Activated CD4-positive, alpha-beta T cell treated with anti-CD3 and anti-CD28 coated beads, Interleukin-2, amount 10 ng/mL, durations not matched to agents 7 days and 5 days (primary cell): ENCODE results near the gene SARNP. TPM values are rescaled to one million over a fixed set of nuclear protein-coding genes. Genes with fewer than 3 reads are reported as not detected.
"Not testable (repeated sequence)": the region's sequence is repeated elsewhere in the genome, so short reads cannot be mapped to it uniquely, and the experiment has no call there.

Experiments used
- CTCF ChIA-PET: fragments of 350-600 bp; sonication (Branson Sonifier 250); formaldehyde crosslinking; loops from one replicate; lab custom pipeline; 2021; ENCODE audit warnings: antibody characterized with exemption; lab: Charles Lee
- POLR2A ChIA-PET: fragments of 350-600 bp; sonication (Branson Sonifier 250); formaldehyde crosslinking; loops from one replicate; lab custom pipeline; 2021; ENCODE audit warnings: antibody characterized with exemption; lab: Charles Lee
- DNase-seq: peaks from one replicate; pipeline ENCODE4 v3.0.0-alpha.2; 2020
- H3K27ac Mint-ChIP-seq: one replicate; pipeline ENCODE4 v1.8.0; 2021; ENCODE audit warnings: mild to moderate bottlenecking, moderate library complexity, mixed read lengths
- H3K27me3 Mint-ChIP-seq: one replicate; pipeline ENCODE4 v1.8.0; 2021; ENCODE audit warnings: mixed read lengths
- H3K36me3 Mint-ChIP-seq: one replicate; pipeline ENCODE4 v1.8.0; 2021; ENCODE audit warnings: low read depth, mixed read lengths
- H3K4me1 Mint-ChIP-seq: one replicate; pipeline ENCODE4 v1.8.0; 2021; ENCODE audit warnings: mixed read lengths
- H3K4me3 Mint-ChIP-seq: one replicate; pipeline ENCODE4 v1.8.0; 2021; ENCODE audit warnings: mild to moderate bottlenecking, moderate library complexity, mixed read lengths
- H3K9me3 Mint-ChIP-seq: one replicate; pipeline ENCODE4 v1.8.0; 2021; ENCODE audit warnings: mixed read lengths
- total RNA-seq, 2 experiments: library from RNA; stranded (reverse); gene quantifications; one replicate each; pipeline ENCODE4 v1.2.3, GENCODE V29; 2021

SARNP gene, protein sequence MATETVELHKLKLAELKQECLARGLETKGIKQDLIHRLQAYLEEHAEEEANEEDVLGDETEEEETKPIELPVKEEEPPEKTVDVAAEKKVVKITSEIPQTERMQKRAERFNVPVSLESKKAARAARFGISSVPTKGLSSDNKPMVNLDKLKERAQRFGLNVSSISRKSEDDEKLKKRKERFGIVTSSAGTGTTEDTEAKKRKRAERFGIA
- 100 to 1,000 TPM in 1 of 2 experiments, 10 to 100 TPM in 1; 87.5 to 102 TPM for total RNA-seq

GRCh38 chr12:55817345-55818139 lies at the start of gene SARNP, which contains the start of gene ORMDL2:
Gene SARNP (minus strand): TSS chr12:55817724. CDS start chr12:55817701, 23 bp downstream.
Gene ORMDL2 (plus strand): TSS chr12:55818041. CDS start chr12:55819000, 959 bp downstream.
- H3K36me3 Mint-ChIP-seq, result peaks cover 44% of the 10 kb centered on the region
- DNase-seq, result peak; percentile 99
- H3K27me3 Mint-ChIP-seq, result no peaks in the 10 kb centered on the region
- ChIA-PET POLR2A (interaction anchor here (0.6 to 1.5 kb wide), 10 partner anchors 8 to 499 kb away, joined by 3 to 27 read pairs (median 3); partner anchors contain the start of genes CNPY2 and DNAJC14), CTCF (interaction anchor here (0.7 to 1.7 kb wide), 19 partner anchors 9 to 309 kb away, joined by 3 to 10 read pairs (median 3); partner anchors contain the start of gene DNAJC14)
- H3K27ac Mint-ChIP-seq, result no peak within 1 kb of the TSS
- H3K4me3 Mint-ChIP-seq, result no peak within 1 kb of the TSS
- no peaks in the 10 kb centered on the region for H3K9me3 Mint-ChIP-seq
- peaks cover 44% of the 10 kb centered on the region for H3K4me1 Mint-ChIP-seq

DNA sequence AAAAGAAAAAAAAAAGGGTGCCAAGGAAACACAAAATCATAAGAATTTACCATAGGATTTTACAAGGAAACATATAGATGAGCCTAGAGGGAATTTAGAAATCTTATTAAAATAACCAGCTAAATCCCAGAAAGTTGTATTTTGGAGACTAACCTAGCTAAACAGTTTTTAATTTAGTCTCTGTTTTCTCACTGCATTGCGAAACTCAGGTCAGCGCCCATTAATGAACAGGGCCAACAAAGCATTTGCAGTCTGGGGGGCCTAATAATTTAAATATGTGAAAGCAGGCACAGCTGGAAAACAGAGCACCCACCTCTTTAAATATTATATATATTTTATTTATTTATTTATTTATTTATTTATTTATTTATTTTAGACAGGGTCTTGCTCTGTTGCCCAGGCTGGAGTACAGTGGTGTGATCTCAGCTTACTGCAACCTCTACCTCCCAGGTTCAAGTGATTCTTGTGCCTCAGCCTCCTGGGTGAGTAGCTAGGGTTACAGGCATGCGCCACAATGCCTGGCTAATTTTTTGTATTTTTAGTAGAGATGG lies 49.0 kb upstream of the SARNP start:
- H3K4me3 Mint-ChIP-seq, DNase-seq, H3K9me3 Mint-ChIP-seq, H3K27me3 Mint-ChIP-seq, H3K27ac Mint-ChIP-seq, H3K36me3 Mint-ChIP-seq, H3K4me1 Mint-ChIP-seq: not testable (repeated sequence)
- CTCF ChIA-PET, result interaction anchor here (0.7 kb wide), 1 partner anchor 444 kb away, joined by 3 read pairs; no protein-coding TSS in a partner anchor
- POLR2A ChIA-PET, result interaction anchor here (0.6 kb wide), 1 partner anchor 1322 kb away, joined by 13 read pairs; no protein-coding TSS in a partner anchor

- H3K36me3 Mint-ChIP-seq, result no peaks in the 10 kb centered on the region
- no peaks in the 10 kb centered on the region for H3K4me1 Mint-ChIP-seq
- ChIA-PET POLR2A (no interaction called here), CTCF (interaction anchor here (1.1 kb wide), 1 partner anchor 21 kb away, joined by 5 read pairs; no protein-coding TSS in a partner anchor)
- no peak overlapping the region for H3K27ac Mint-ChIP-seq
- no peaks in the 10 kb centered on the region for H3K27me3 Mint-ChIP-seq
- H3K4me3 Mint-ChIP-seq, result no peak overlapping the region
- no peak for DNase-seq
- H3K9me3 Mint-ChIP-seq, result peaks cover 3% of the 10 kb centered on the region
Measured at GRCh38 chr12:55865327-55865726, 47.8 kb upstream of the SARNP start.

- H3K4me3 Mint-ChIP-seq, H3K27me3 Mint-ChIP-seq, H3K36me3 Mint-ChIP-seq, DNase-seq, H3K9me3 Mint-ChIP-seq, POLR2A ChIA-PET, H3K4me1 Mint-ChIP-seq, H3K27ac Mint-ChIP-seq: not testable (repeated sequence)
- CTCF ChIA-PET, result interaction anchor here (0.6 to 1.5 kb wide), 4 partner anchors 9 to 241 kb away, joined by 3 to 4 read pairs (median 3); no protein-coding TSS in a partner anchor
Measured at GRCh38 chr12:55862931-55863330, 45.4 kb upstream of the SARNP start.

DNA sequence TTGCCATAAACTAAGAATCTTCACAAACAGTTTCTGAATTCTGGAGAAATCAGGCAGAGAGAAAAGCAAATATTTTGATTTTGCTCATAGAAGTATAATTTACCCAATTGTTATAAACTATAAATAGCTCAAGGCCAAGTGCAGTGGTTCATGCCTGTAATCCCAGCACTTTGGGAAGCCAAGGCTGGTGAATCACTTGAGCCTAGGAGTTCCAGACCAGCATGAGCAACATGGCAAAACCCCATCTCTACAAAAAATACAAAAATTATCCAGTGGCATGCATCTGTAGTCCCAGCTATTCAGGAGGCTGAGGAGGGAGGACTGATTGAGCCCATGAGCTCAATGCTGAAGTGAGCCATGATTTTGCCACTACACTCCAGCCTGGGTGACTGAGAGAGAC lies 44.8 kb upstream of the SARNP start:
- CTCF ChIA-PET, result interaction anchor here (0.6 to 1.5 kb wide), 3 partner anchors 10 to 242 kb away, joined by 3 to 4 read pairs (median 3); no protein-coding TSS in a partner anchor
- POLR2A ChIA-PET, result no interaction called here
- Mint-ChIP-seq H3K27me3 (peaks cover 2% of the 10 kb centered on the region), H3K36me3 (no peaks in the 10 kb centered on the region), H3K9me3 (peaks cover 3% of the 10 kb centered on the region), H3K4me1 (no peaks in the 10 kb centered on the region), H3K4me3 (no peak overlapping the region), H3K27ac (no peak overlapping the region)
- DNase-seq, result no peak

- Mint-ChIP-seq H3K27me3 (peaks cover 2% of the 10 kb centered on the region), H3K9me3 (peaks cover 3% of the 10 kb centered on the region), H3K4me3 (no peak overlapping the region), H3K27ac (no peak overlapping the region), H3K4me1 (no peaks in the 10 kb centered on the region), H3K36me3 (no peaks in the 10 kb centered on the region)
- ChIA-PET POLR2A (no interaction called here), CTCF (interaction anchor here (1.5 kb wide), 1 partner anchor 10 kb away, joined by 3 read pairs; no protein-coding TSS in a partner anchor)
- DNase-seq, result no peak
Measured at GRCh38 chr12:55861871-55862270, 44.3 kb upstream of the SARNP start.

DNA sequence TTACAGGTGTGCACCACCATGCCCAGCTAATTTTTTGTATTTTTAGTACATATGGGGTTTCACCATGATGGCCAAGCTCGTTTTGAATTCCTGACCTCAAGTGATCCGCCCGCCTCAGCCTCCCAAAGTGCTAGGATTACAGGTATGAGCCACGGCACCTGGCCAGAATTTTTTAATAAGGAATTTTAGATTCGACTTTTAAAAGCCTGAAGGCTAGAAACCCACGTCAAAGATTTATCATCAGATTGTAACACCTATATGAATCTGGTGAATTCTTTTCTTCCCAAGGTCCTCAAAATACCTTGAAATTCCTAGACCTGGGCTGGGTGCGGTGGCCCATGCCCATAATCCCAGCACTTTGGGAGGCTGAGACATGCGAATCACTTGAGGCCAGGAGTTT lies 43.9 kb upstream of the SARNP start:
- Mint-ChIP-seq H3K4me3 (no peak overlapping the region), H3K4me1 (no peaks in the 10 kb centered on the region), H3K36me3 (no peaks in the 10 kb centered on the region), H3K27me3 (peaks cover 2% of the 10 kb centered on the region), H3K27ac (no peak overlapping the region), H3K9me3 (peaks cover 3% of the 10 kb centered on the region)
- ChIA-PET POLR2A (no interaction called here), CTCF (no interaction called here)
- DNase-seq, result no peak

- no peaks in the 10 kb centered on the region for H3K36me3 Mint-ChIP-seq
- no peak overlapping the region for H3K27ac Mint-ChIP-seq
- peaks cover 16% of the 10 kb centered on the region for H3K27me3 Mint-ChIP-seq
- no peak for DNase-seq
- ChIA-PET CTCF (interaction anchor here (1.1 kb wide), 1 partner anchor 64 kb away, joined by 3 read pairs; no protein-coding TSS in a partner anchor), POLR2A (no interaction called here)
- H3K4me3 Mint-ChIP-seq, result no peak overlapping the region
- H3K4me1 Mint-ChIP-seq, result no peaks in the 10 kb centered on the region
- H3K9me3 Mint-ChIP-seq, result no peaks in the 10 kb centered on the region
Measured at GRCh38 chr12:55852740-55853139, 35.2 kb upstream of the SARNP start.

DNA sequence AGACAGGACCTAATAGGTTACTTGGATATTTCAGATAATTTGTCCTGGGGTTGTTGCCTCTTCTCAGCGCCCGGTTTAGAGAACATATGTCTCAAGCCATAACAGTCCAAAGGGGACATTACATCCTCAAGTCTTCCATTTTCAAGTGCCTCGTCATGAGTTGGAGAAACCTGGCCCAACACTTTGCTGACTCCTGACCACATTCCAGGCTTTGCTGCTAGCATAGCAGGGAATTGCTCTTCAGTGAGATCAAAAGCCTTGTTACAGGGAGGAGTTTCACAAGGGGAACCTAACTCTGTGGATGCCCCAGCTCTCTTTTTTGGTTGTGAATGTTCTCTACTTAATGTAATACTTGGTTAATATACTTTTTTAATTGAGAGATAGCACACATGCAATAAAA lies 33.4 kb upstream of the SARNP start:
- DNase-seq, result no peak
- ChIA-PET POLR2A (no interaction called here), CTCF (no interaction called here)
- Mint-ChIP-seq H3K36me3 (no peaks in the 10 kb centered on the region), H3K9me3 (no peaks in the 10 kb centered on the region), H3K4me3 (no peak overlapping the region), H3K27ac (no peak overlapping the region), H3K4me1 (no peaks in the 10 kb centered on the region), H3K27me3 (peaks cover 16% of the 10 kb centered on the region)

DNA sequence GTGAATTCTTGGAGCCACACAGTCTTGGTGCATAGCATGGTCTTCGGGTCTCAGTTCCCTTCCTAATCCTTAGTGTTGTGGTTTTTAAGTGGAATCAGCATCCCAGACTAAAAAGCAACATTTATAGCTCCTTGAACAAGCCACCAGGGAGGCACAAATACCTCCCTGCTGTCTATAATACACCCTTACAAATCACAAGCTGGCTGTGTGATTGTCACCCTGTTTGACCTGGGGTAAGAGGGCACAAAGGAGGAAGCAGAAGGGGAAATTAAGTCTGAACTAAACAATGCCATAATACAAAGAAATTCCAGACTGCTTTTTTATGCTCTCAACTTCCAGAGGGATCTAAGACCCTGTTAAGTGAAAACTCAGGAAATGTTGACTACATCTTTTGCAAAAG lies 32.9 kb upstream of the SARNP start:
- no peaks in the 10 kb centered on the region for H3K36me3 Mint-ChIP-seq
- H3K9me3 Mint-ChIP-seq, result no peaks in the 10 kb centered on the region
- H3K27me3 Mint-ChIP-seq, result peaks cover 16% of the 10 kb centered on the region
- ChIA-PET CTCF (interaction anchor here (0.6 kb wide), 1 partner anchor 1644 kb away, joined by 3 read pairs; no protein-coding TSS in a partner anchor), POLR2A (no interaction called here)
- no peak for DNase-seq
- H3K4me1 Mint-ChIP-seq, result no peaks in the 10 kb centered on the region
- no peak overlapping the region for H3K4me3 Mint-ChIP-seq
- H3K27ac Mint-ChIP-seq, result no peak overlapping the region

DNA sequence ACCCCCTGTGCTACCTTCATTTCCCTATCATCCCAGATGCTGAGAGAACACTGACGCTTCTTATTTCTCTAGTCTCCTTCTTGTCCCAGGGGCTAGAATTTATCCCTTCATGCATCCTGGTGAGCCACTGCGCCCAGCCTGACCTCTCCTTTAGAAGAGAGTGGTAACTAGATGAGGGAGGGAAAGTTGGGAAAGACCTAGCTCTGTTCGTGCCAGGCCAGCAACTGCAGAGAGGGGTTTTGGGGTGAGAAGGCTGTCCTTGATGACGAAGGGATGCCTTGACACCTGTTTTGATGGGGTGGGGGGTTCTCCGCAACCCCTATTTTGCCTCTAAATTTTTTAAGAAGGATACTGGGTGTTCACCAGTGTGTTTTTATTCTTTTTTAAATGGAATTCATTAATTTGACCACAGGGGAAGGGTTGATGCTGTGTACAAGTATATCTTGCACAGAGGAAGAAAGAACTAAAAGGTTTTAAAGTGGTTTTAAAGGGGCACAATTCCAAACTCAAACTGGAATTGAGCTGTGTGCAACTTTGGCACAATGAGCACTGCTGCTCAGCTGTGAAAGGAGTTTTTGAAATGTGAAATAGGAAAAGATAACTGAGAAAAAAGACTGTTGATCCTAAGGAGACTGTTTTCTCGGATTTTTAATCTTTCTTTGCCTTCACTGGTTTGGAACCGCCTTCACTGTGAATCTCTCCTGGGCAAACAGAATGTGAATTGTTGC lies 32.3 kb upstream of the SARNP start:
- Mint-ChIP-seq H3K4me1 (no peaks in the 10 kb centered on the region), H3K36me3 (no peaks in the 10 kb centered on the region), H3K4me3 (no peak overlapping the region), H3K27ac (no peak overlapping the region), H3K27me3 (peaks cover 16% of the 10 kb centered on the region), H3K9me3 (no peaks in the 10 kb centered on the region)
- no peak for DNase-seq
- ChIA-PET CTCF (interaction anchor here (0.6 to 0.7 kb wide), 2 partner anchors 141 to 1645 kb away, joined by 3 read pairs; no protein-coding TSS in a partner anchor), POLR2A (no interaction called here)
